Hematopoietic multipotent progenitor cell treated with erythropoietin and hydrocortisone succinate and interleukin-3 and kit ligand, for 17 days (in vitro differentiated cells): ENCODE results near the gene COL17A1.

Experiments
- DNase-seq: peaks from one replicate; pipeline ENCODE4 v3.0.0-alpha.2; 2015; ENCODE audit warnings: low spot score

COL17A1 gene

DNA sequence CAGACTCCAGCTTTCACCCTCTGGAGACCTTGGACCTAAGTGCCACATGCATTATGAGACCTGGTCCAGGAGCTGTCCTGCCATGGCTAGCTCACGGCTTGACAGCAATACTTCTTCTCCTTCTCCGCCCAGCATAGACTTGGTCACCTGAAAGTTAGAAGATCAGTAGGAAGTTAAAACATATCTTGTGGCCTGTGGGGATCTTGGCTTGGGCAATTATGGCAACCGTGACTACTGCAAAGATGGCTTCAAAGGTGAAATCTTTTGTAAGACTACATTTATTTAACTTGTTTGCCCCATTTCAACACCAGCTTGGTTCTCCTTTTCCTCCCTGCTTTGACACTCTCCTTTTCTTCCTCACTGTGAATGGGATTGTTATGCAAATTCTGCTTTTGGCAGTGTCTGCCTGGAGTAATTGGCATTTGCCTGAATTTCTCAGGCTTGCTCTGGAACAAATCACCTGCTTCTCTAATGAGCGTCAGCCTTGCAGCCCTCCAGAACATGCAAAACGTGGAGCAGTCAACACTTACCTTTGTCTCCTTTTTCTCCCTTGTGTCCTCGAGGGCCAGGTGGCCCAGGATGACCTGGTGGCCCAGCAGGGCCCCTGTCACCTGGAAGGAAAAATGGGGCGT lies 53.4 kb downstream of the COL17A1 start:
- DNase-seq = no peak

DNA sequence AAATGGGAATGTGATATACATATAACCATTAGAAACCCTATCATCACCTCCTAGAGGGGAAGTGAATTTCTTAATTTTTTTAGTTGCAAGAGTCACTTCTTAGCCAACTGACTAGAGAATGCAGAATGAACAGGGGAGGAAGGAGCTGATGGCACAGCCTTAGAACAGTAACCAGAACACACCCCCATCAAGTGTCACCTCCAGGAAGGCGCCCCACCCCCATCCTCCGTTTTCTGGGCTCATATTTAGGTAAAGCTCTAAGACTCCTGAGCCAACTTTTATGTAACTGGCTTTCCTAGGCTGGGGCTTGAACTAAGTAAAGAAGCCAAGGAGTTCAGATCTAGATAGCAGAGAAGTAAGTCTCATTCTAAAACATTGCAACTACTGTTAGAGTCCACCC lies 54.0 kb downstream of the COL17A1 start:
- DNase-seq = no peak

GRCh38 chr10:104029521-104029860 lies 56.2 kb downstream of the COL17A1 start:
- no peak for DNase-seq

GRCh38 chr10:104028823-104029520 lies 56.7 kb downstream of the COL17A1 start:
- DNase-seq = no peak

DNA sequence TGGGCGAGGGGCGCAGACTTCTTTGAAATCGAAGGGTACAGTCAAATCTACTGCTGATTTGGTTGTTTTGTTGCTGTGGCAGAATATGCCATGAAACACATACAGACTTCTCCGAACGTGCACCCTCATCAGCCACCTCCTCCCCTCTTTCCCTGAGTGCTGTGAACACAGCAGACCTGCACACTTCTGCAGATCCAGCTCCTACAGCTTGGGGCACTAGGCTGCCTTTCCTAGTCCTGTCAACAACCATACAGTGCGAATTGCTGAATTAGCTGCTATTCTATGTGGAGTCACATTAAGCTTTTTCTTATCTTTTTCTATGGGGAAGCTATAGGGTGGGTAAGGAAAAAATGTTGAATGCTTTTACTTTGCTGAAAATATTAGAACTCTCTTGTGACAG lies 57.5 kb downstream of the COL17A1 start:
- no peak for DNase-seq

DNA sequence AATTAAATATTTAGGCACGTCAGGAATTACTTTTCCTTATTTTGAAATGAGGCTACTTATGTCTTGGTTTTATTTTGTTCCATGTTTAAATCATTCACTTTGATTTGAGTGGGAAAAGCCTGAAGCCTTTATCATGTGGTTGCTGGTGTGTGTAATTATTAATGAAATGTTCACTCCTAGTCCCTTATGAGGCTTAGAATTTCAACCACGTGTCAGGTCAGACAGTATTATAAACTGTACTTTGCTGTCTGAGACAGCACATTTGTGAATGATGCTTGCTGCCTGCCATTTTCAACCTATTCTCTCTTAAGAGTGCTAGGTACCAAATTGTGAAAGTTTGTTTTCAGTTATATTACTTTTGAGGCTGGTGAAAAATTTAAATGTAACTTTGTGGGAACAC lies 58.9 kb downstream of the COL17A1 start:
- no peak for DNase-seq

GRCh38 chr10:104025524-104025923 lies 60.2 kb downstream of the COL17A1 start:
- DNase-seq = no peak

GRCh38 chr10:104022026-104022425 lies 63.7 kb downstream of the COL17A1 start:
- no peak for DNase-seq

DNA sequence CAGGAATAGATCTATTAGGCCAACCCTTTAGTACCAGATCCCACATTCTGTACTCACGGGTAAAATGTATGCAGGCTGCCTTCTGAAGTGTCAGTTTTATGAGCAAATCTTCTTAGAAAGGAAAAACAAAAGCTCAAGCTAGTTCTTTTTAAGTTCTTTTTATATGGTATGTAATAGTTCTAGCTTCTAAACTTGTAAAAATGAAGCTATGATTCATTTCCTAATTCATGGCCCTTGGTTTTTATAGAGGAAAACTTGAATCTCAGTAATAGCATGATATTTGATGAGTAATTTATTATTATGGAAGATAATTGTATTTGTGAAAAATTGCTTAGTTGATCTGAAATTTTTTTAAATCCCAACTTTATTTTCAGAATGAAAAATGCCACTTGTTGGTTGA lies 64.4 kb downstream of the COL17A1 start:
- no peak for DNase-seq

- DNase-seq = no peak
These were observed 65.7 kb downstream of the COL17A1 start for GRCh38 chr10:104020020-104020419.

DNA sequence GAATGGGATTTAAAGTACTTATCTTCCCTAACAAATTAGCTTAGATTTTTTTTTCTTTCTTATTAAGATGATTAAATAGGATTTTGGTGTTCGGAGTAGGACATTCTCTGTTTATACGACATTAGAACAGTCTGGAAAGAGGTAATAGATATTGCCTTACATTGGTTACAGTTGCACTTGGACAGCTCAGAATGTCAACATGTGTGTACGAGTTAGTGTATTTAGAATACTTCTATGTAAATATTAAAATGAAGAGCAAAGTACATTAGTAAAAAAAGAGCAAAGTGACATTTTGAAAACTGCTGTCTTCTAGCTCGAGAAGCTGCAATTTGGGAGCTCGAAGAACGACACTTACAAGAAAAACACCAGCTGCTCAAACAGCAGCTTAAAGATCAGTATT lies 67.2 kb downstream of the COL17A1 start:
- DNase-seq = no peak

GRCh38 chr10:104016661-104017060 lies 69.0 kb downstream of the COL17A1 start:
- DNase-seq = no peak

DNA sequence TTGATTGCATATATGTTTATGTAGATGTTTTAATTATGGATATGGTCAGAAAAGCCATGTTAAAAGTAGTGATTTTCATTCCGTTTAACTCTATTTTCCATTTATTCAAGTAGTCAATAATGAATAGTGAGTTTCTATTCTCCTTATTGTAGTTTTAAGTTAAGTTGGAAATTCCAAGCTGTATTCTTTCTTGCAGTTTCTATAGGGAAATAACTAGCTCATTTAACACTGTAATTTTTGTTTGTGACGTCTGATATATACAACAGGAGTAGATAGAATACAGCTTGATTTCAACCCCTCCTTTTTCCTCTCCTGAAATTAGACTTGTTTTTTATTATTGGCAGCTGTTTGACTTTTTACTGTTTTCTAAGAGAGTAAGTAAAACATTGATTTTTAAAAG lies 71.5 kb downstream of the COL17A1 start:
- DNase-seq = no peak

DNA sequence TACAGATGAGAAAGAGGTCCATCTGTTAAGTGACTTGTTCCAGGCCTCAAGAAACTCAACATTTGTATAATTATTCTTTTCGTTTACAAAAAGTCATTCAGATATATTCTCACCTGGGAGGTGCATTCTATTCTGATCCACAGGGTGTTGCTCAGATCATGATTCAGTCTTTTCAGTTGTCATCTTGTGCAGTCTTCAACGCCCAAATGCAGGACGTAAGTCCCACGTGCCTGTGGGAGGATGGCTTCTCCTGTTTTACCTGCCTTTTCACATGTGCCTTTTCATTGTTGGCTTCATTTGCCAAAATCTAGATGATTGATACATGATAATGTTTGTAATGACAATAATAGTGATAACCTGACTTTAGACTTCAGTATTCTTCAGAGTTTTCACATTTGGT lies 72.2 kb downstream of the COL17A1 start:
- DNase-seq = no peak

- no peak for DNase-seq
These were observed 73.8 kb downstream of the COL17A1 start for GRCh38 chr10:104011904-104012303.

- DNase-seq = no peak
These were observed 80.4 kb downstream of the COL17A1 start for GRCh38 chr10:104005172-104005863.

GRCh38 chr10:104002911-104003310 lies 82.8 kb downstream of the COL17A1 start:
- no peak for DNase-seq

GRCh38 chr10:103998805-103999204 lies 86.9 kb downstream of the COL17A1 start:
- DNase-seq = no peak

DNA sequence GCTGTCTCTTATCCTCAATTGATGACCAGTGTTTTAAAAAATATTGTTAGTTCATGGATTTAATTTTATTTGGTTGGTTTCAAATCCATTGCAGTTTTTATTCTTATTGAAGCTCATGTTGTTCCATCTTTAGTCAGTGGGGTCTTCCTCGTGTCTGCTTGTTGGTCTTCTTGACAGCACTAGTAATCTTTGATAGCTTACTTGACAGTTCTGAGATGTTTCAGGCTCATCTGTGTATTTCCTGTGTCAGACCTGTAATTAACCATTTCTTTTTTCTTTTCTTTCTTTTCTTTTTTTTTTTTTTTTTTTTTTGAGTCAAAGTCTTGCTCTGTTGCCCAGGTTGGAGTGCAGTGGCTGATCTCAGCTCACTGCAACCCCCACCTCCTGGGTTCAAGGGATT lies 90.5 kb downstream of the COL17A1 start:
- no peak for DNase-seq

DNA sequence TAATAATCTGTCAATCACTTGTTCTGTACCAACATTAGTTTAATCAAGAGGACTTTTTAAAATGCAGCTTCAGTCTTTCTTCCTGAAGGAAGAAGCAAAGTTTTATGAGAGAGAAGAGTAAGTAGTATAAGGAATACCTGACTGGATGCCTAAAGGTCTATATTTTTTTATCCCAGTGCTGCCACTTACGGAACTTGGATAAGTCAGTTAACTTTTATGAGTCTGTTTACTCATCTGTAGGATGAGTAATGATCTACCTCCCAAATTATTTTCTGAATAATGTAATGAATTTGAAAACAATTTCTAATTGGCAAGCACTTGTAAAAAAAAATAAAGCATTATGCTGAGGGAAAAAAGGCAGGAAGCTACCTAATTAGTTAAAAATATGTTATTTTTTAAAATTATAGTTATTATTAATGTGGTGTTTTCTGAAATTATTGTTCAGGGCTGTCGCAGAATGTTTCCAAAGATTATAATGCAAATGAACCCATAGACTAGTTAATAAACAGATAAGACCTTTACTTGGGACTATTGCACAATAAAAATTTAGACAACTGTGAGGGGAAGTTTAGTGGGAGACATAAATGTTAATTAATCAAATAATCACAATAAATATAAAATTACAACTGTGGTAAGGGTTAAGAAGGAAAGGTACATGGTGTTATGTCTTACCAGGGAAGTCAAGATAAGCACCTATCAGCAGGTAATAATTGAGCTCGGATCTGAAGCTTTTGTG lies 94.1 kb downstream of the COL17A1 start:
- no peak for DNase-seq

GRCh38 chr10:103990531-103990930 lies 95.1 kb downstream of the COL17A1 start:
- DNase-seq = no peak

GRCh38 chr10:103990121-103990520 lies 95.6 kb downstream of the COL17A1 start:
- no peak for DNase-seq

- no peak for DNase-seq
These were observed 99.3 kb downstream of the COL17A1 start for GRCh38 chr10:103986360-103986759.
